Motor neuron (in vitro differentiated cells): ENCODE measurements around the gene DEXI. TPM values are rescaled to one million over a fixed set of nuclear protein-coding genes. Genes with fewer than 3 reads are reported as not detected.

Source experiments
- ATAC-seq, 8 experiments: fragments of 200-7000 bp; cut with Tn5 transposase; replicated peaks in 6 of 8; 2 replicates each; pipeline ENCODE4 v1.8.0; 2021; ENCODE audit warnings: mild to moderate bottlenecking in 8 of 8, moderate library complexity in 8 of 8
- H3K27ac ChIP-seq, 2 donors: fragments of 250-450 bp; sonication (Bioruptor Pico); 2 replicates each; pipeline ENCODE4 v1.9.0; 2021; ENCODE audit warnings: antibody characterized with exemption in 2 of 2, mild to moderate bottlenecking in 2 of 2, moderate library complexity in 1 of 2
- H3K4me1 ChIP-seq, 2 donors: fragments of 250-450 bp; sonication (Bioruptor Pico); replicated peaks in 1 of 2; 2 replicates each; pipeline ENCODE4 v1.6.1; 2021; ENCODE audit warnings: antibody characterized with exemption in 2 of 2, mild to moderate bottlenecking in 2 of 2, moderate library complexity in 1 of 2
- H3K4me3 ChIP-seq, 5 donors: fragments of 250-450 bp; sonication (Bioruptor Pico); 2 replicates each; pipeline ENCODE4 v1.9.0; 2021; ENCODE audit warnings: antibody characterized with exemption in 5 of 5, mild to moderate bottlenecking in 5 of 5, moderate library complexity in 4 of 5
- WGBS, 10 experiments: fragments of 450-650 bp; shearing (Covaris generic); methylation state at CpG; one replicate each; pipeline ENCODE4 v1.0.0; 2022; 5-methylcytosine and 5-hydroxymethylcytosine counted together
- in situ Hi-C, 9 experiments: fragments of 400-800 bp; cut with MboI; loops; one replicate each; pipeline ENCODE4 v1.15.0; 2021; ENCODE audit warnings: low sequenced_read_pairs in 9 of 9, low pct_unique_long_range_greater_than_20kb in 2 of 9; ENCODE audit not compliant: unreplicated experiment in 9 of 9
- total RNA-seq, 8 experiments: library from RNA; unstranded; fragments of 300-600 nt; gene quantifications; 2 replicates each; pipeline versions ENCODE4 v1.2.3 to v1.2.4, GENCODE V29; 2022

DEXI gene
- total RNA-seq, 8 experiments from 2014 or later, result 18.6 to 50.2 (median 27.1) TPM

- no peak overlapping the region for H3K27ac ChIP-seq
- H3K4me3 ChIP-seq, result no peak overlapping the region
- in situ Hi-C loops, result loop anchor here in 4 of 9 experiments (10.0 to 25.0 kb wide), 6 partner anchors 156 to 681 kb away; no protein-coding TSS in a partner anchor
- H3K4me1 ChIP-seq, result peaks cover 0 to 3% of the 10 kb centered on the region in 2 donors
- peak; percentile 83 to 97 (median 90) for ATAC-seq
- 0 to 59% (median 23%) methylated on average over 2 to 11 of the region's 21 CpGs; no CpG with 5 or more reads in 3 of the 10 experiments for WGBS, 10 experiments
Measured at GRCh38 chr16:10918294-10919002, 23.8 kb downstream of the DEXI start.

GRCh38 chr16:10916534-10916933 lies 25.7 kb downstream of the DEXI start:
- no peak overlapping the region for H3K4me3 ChIP-seq
- no peak overlapping the region for H3K27ac ChIP-seq
- in situ Hi-C loops, result loop anchor here in 4 of 9 experiments (10.0 to 25.0 kb wide), 6 partner anchors 154 to 679 kb away; no protein-coding TSS in a partner anchor
- H3K4me1 ChIP-seq, result peaks cover 0 to 3% of the 10 kb centered on the region in 2 donors
- 0 to 100% (median 32%) methylated on average over 1 to 3 of the region's 3 CpGs; no CpG with 5 or more reads in 1 of the 10 experiments for WGBS, 10 experiments
- ATAC-seq, result no peak

GRCh38 chr16:10911267-10911666 lies 31.0 kb downstream of the DEXI start:
- H3K4me3 ChIP-seq, result no peak overlapping the region
- no peaks in the 10 kb centered on the region for H3K4me1 ChIP-seq
- H3K27ac ChIP-seq, result no peak overlapping the region
- ATAC-seq, result no peak
- in situ Hi-C loops, result loop anchor here in 4 of 9 experiments (10.0 to 25.0 kb wide), 6 partner anchors 149 to 674 kb away; no protein-coding TSS in a partner anchor

- ATAC-seq, result no peak
- H3K4me3 ChIP-seq, result no peak overlapping the region
- H3K4me1 ChIP-seq, result no peaks in the 10 kb centered on the region
- WGBS, 10 experiments, result 78 to 87% methylated on average over 6 to 10 of the region's 21 CpGs; no CpG with 5 or more reads in 8 of the 10 experiments
- in situ Hi-C loops, result loop anchor here in 3 of 9 experiments (25.0 kb wide), 4 partner anchors 145 to 670 kb away; no protein-coding TSS in a partner anchor
- no peak overlapping the region for H3K27ac ChIP-seq
Measured at GRCh38 chr16:10907757-10908045, 34.6 kb downstream of the DEXI start.

- ATAC-seq, result no peak
Measured at GRCh38 chr16:10906914-10907756, 35.1 kb downstream of the DEXI start.

GRCh38 chr16:10906482-10906881 lies 35.8 kb downstream of the DEXI start:
- ATAC-seq, result no peak
- H3K4me3 ChIP-seq, result no peak overlapping the region
- no peak overlapping the region for H3K27ac ChIP-seq
- 80 to 100% (median 88%) methylated on average over 1 to 10 of the region's 19 CpGs; no CpG with 5 or more reads in 7 of the 10 experiments for WGBS, 10 experiments
- no peaks in the 10 kb centered on the region for H3K4me1 ChIP-seq
- in situ Hi-C loops, result loop anchor here in 3 of 9 experiments (25.0 kb wide), 4 partner anchors 144 to 669 kb away; no protein-coding TSS in a partner anchor

More at GRCh38 chr16:10906914-10907756, 35.1 kb downstream of the DEXI start:
- Histone ChIP-seq H3K4me1 (no peaks in the 10 kb centered on the region), H3K27ac (no peak overlapping the region), H3K4me3 (no peak overlapping the region)
- WGBS, 10 experiments, result 83 to 100% (median 99%) methylated on average over 1 to 9 of the region's 46 CpGs; no CpG with 5 or more reads in 6 of the 10 experiments
- in situ Hi-C loops, result loop anchor here in 3 of 9 experiments (25.0 kb wide), 4 partner anchors 145 to 670 kb away; no protein-coding TSS in a partner anchor

GRCh38 chr16:10902999-10903398 lies 39.3 kb downstream of the DEXI start:
- H3K27ac ChIP-seq, result no peak overlapping the region
- no peak for ATAC-seq
- in situ Hi-C loops, result loop anchor here in 3 of 9 experiments (25.0 kb wide), 4 partner anchors 141 to 666 kb away; no protein-coding TSS in a partner anchor
- no peaks in the 10 kb centered on the region for H3K4me1 ChIP-seq
- 50 to 100% (median 83%) methylated on average over 1 of the region's 1 CpG; no CpG with 5 or more reads in 4 of the 10 experiments for WGBS, 10 experiments
- H3K4me3 ChIP-seq, result no peak overlapping the region

GRCh38 chr16:10897134-10897533 lies 45.1 kb downstream of the DEXI start:
- no peak overlapping the region for H3K27ac ChIP-seq
- no peak for ATAC-seq
- H3K4me3 ChIP-seq, result no peak overlapping the region
- no peaks in the 10 kb centered on the region for H3K4me1 ChIP-seq
- in situ Hi-C loops, result no loop called here
- WGBS, 10 experiments, result 19 to 83% (median 58%) methylated on average over 1 to 5 of the region's 5 CpGs; no CpG with 5 or more reads in 1 of the 10 experiments

GRCh38 chr16:10896723-10897122 lies 45.5 kb downstream of the DEXI start:
- no peak overlapping the region for H3K27ac ChIP-seq
- H3K4me3 ChIP-seq, result no peak overlapping the region
- no peak for ATAC-seq
- H3K4me1 ChIP-seq, result no peaks in the 10 kb centered on the region
- in situ Hi-C loops, result no loop called here
- 90 to 100% (median 98%) methylated on average over 1 to 2 of the region's 2 CpGs; no CpG with 5 or more reads in 4 of the 10 experiments for whole genome bisulfite sequencing, 10 experiments

GRCh38 chr16:10896165-10896564 lies 46.1 kb downstream of the DEXI start:
- Histone ChIP-seq H3K4me3 (no peak overlapping the region), H3K27ac (no peak overlapping the region), H3K4me1 (no peaks in the 10 kb centered on the region)
- ATAC-seq, result no peak
- WGBS, 10 experiments, result 0 to 64% (median 29%) methylated on average over 1 to 2 of the region's 3 CpGs; no CpG with 5 or more reads in 2 of the 10 experiments
- in situ Hi-C loops, result no loop called here

DNA sequence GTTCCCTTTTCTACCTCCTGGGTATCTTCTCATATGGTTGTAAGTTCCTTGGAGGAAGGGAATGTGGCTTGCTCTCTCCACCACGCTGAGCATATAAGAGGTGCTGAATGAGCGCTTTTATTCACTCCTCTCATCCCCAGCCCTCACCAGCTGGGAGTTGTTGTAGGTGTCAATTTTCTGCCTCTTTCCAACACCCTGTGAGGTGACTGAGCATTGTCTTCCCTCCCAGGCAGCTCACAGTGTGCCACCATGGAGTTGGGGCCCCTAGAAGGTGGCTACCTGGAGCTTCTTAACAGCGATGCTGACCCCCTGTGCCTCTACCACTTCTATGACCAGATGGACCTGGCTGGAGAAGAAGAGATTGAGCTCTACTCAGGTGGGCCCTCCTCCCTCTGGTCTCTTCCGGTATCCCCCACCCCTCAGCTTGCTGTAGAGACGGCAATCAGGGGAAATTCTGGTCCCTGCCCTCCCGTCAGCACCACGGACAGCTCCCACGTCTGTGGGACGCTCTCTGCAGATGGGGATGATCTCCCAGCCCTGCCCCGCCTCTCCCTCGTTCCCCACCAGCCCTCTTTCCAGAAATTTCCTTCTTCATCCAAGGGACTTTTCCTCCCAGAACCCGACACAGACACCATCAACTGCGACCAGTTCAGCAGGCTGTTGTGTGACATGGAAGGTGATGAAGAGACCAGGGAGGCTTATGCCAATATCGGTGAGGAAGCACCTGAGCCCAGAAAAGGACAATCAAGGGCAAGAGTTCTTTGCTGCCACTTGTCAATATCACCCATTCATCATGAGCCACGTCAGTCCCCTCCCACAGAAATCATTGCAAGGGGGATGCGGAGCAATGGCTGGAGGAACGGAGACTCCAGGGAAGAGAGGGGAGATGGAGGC lies 47.0 kb downstream of the DEXI start:
- in situ Hi-C loops, result no loop called here
- no peaks in the 10 kb centered on the region for H3K4me1 ChIP-seq
- WGBS, 10 experiments, result 0 to 100% (median 45%) methylated on average over 2 to 11 of the region's 17 CpGs; no CpG with 5 or more reads in 2 of the 10 experiments
- no peak overlapping the region for H3K27ac ChIP-seq
- ATAC-seq, result peak in 5 of 8 experiments; percentile 33 to 84 (median 51)
- H3K4me3 ChIP-seq, result no peak overlapping the region

- 20 to 90% (median 40%) methylated on average over 1 to 4 of the region's 5 CpGs; no CpG with 5 or more reads in 3 of the 10 experiments for WGBS, 10 experiments
- no peak overlapping the region for H3K27ac ChIP-seq
- no peak for ATAC-seq
- H3K4me1 ChIP-seq, result no peaks in the 10 kb centered on the region
- H3K4me3 ChIP-seq, result no peak overlapping the region
- in situ Hi-C loops, result no loop called here
Measured at GRCh38 chr16:10892782-10893318, 49.4 kb downstream of the DEXI start.
